Stimulated activated CD4-positive, alpha-beta T cell treated with anti-CD3 and anti-CD28 coated beads, TNF-alpha, amount 100 ng/mL, for 1 hour (primary cell): ENCODE measurements around the gene ZNF423.
"Not testable (repeated sequence)": the region's sequence is repeated elsewhere in the genome, so short reads cannot be mapped to it uniquely, and the experiment has no call there.

Experiments used
- DNase-seq, 3 donors: peaks; one replicate each; pipeline ENCODE4 v3.0.0-alpha.2; 2020; ENCODE audit warnings: low read depth in 3 of 3, low spot score in 1 of 3

The ZNF423 gene

DNA sequence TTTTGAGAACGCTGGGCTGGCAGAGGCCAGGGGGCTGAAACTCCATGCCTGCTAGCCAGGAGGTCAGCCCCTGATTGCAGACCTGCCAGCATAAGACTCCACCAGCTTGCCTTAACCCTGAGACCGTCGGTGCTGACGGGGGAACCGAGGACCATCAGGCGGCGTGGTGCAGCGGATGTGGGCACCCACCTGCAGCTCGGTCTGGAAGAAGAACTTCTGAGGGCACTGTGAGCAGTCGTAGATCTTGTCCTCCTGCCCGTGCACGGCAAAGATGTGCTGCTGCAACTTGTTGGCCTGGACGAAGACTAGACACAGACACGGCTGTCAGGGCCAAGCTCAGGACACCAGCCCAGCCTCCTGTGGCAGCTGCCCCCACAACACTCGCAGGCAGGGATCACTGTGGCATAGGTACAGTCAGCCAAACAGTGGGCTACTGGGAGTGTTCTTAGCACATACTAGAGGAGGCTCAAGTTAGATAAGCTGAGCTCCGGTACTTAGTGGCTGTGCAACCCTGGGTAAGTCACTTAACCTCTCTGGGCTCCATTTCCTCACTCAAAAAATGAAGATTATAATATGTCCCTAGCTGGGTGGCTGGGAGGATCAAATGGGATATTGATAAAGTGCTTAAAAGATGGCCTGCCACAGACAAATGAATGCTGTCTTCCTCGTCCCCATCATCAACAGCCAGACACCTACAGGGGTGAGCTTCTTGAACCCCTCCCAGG, 332.3 kb downstream of the ZNF423 start:
- no peak for DNase-seq

GRCh38 chr16:49521734-49522325, 334.1 kb downstream of the ZNF423 start:
- no peak for DNase-seq

GRCh38 chr16:49520492-49521038, 335.3 kb downstream of the ZNF423 start:
- no peak for DNase-seq

DNA sequence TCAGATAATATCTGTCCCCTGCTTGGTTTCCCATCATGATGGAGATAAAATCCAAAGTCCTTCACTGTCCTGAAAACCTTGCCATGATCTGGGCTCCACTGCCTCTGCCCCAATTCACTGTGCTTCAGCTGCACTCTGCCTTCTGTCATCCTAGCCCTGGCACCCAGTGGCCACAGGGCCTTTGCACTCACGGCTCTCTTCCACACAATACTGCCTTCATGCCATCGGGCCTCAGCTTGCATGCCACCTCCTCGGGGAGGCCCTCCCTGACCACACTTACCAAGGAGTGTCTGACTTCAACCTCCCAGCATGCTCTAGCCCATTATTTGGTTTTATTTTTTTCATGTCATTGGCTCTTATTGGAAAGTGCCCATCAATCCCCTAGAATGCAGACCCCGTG, 336.2 kb downstream of the ZNF423 start:
- DNase-seq, result no peak

DNA sequence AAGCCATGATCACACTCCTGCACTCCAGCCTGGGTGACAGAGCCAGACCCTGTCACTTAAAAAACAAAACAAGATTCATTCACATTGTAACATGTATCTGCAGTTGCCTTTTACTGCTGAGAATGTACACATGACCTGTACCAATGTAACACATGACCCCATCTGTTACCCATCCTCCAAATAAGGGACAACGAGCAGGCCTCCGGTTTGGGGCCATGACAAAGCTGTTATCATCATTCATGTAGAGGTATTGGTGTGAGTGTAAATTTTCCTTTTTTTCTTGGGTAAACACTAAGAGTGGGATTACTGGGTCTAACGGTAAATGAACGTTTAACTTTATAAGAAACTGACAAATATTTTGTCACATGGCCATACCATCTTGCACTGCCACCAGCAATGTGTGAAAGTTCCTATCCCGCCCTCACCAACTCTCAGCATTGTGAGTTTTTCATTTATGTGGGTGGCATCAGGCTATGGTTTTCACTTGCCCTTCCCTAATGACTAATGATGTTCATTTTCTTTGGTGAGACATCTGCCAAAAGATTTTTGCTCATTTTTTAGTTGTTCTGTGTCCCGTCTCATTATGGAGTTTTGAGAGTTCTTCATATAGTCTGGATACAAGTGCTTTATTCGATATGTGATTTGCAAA, 336.8 kb downstream of the ZNF423 start:
- no peak for DNase-seq

GRCh38 chr16:49516382-49517036, 339.4 kb downstream of the ZNF423 start:
- DNase-seq, result no peak

GRCh38 chr16:49515861-49516260, 340.1 kb downstream of the ZNF423 start:
- DNase-seq, result no peak

GRCh38 chr16:49515016-49515565, 340.8 kb downstream of the ZNF423 start:
- no peak for DNase-seq

- DNase-seq, result no peak
These were observed 341.6 kb downstream of the ZNF423 start for GRCh38 chr16:49514073-49514980.

GRCh38 chr16:49513040-49513439, 342.9 kb downstream of the ZNF423 start:
- no peak for DNase-seq

DNA sequence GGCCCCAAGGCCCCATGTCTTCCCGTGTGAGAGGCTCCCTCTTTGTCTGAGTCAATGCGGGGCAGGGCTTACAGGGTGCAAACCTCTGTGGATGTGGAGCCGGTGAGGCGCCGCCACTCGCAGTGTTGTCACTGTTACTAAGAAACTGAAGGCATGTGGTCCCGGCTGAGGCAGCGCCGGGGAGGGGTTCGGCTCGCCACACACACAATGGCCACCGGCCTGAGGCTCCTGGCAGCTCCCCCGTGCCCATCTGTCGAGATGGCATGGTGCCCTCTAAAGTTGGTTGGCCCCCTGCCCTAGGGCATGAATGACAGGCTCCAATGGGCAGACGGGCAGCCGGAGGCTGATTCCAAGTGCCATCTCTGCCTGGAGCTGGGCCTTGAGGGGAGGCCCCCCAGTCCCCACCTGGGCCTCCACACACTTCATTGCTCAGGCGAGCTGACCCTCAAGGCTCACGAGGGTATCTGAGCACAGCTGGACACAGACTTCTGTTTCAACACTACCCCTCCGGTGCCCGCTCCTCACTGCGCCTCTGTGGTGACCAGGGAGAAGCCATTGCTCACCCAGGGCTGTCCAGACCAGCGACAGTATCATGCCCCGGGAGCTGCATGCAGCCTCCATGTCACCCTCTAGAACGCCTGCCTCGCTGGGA, 345.1 kb downstream of the ZNF423 start:
- no peak for DNase-seq

GRCh38 chr16:49510141-49510540, 345.8 kb downstream of the ZNF423 start:
- no peak for DNase-seq

- not testable (repeated sequence) for DNase-seq
These were observed 349.6 kb downstream of the ZNF423 start for GRCh38 chr16:49506058-49507013.

DNA sequence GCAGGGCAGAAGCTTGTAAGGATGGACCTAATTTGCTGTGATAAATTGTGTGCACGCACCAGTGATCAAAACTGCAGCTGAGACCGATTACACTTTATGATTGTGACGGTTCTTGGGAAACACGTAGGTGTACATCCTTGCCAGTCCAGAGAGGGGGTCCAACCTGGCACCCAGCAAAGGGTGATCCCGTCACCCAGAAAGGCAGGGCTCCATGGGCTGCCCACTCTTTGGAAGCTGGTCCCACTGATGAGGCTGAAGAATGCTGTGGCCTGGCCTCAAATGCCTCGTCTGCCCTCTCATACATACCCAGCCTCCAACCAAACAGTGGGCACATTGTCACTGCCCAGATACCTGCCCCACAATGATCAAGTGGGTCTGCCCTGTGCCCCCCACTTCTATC, 350.4 kb downstream of the ZNF423 start:
- no peak for DNase-seq

DNA sequence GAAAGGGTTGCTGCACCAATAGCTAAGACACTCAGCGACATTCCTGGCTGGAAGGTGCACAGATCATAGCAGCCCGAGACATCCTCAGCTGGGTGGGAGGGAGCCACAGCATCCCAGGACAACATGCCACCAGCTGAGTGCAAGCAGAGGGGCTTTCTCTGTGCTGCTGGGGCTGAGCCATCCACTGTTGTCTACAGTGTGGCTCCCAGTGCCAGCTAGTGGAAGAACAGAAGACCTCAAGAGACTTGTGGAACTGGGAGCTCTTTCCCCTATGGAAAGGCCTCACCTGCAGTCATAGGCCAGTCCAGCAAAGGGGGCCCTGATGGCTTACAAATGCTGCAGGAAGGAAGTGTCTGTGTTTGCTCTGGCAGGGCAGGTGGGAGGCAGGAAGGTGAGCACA, 351.3 kb downstream of the ZNF423 start:
- no peak for DNase-seq

DNA sequence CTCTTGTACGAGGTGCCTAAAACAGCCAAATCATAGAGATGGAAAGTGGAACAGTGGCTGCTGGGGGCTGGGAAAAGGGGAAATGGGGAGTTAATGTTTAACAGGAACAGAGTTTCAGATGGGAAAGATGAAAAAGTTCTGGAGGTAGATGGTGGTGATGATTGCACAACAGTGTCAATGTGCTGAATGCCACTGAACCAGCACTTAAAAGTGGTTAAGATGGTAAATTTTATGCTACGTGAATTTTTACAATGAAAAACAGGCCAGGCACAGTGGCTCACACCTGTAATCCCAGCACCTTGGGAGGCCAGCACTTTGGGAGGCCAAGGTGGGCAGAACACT, 351.9 kb downstream of the ZNF423 start:
- no peak for DNase-seq

- no peak for DNase-seq
These were observed 352.5 kb downstream of the ZNF423 start for GRCh38 chr16:49503256-49504022.
